Left lung (tissue), 10 donors: ENCODE measurements around the gene SAMD14. TPM values are rescaled to one million over a fixed set of nuclear protein-coding genes. Genes with fewer than 3 reads are reported as not detected.

ENCODE experiments used
- ATAC-seq: fragments of 200-7000 bp; cut with Tn5 transposase; one replicate; pipeline ENCODE4 v1.9.1; 2020; ENCODE audit warnings: moderate library complexity
- DNase-seq, 4 donors: peaks; one replicate each; pipeline ENCODE4 v3.0.0-alpha.2; 2013 to 2020
- H3K27ac ChIP-seq, 2 donors: fragments of 200-600 bp; sonication (generic) in 1 of 2; one replicate each; pipeline versions ENCODE4 v1.5.0 to v1.8.0; 2020 to 2021
- H3K27me3 ChIP-seq, 2 donors: fragments of 200-600 bp; sonication (generic) in 1 of 2; one replicate each; pipeline versions ENCODE4 v1.5.0 to v1.8.0; 2020 to 2021
- H3K36me3 ChIP-seq, 2 donors: fragments of 200-600 bp; sonication (generic) in 1 of 2; one replicate each; pipeline versions ENCODE4 v1.5.0 to v1.8.0; 2020 to 2021
- H3K4me1 ChIP-seq, 2 donors: fragments of 200-600 bp; one replicate each; pipeline ENCODE4 v1.8.0; 2021
- H3K4me3 ChIP-seq, 2 donors: fragments of 200-600 bp; sonication (generic) in 1 of 2; one replicate each; pipeline versions ENCODE4 v1.5.0 to v1.8.0; 2020 to 2021; ENCODE audit warnings: mild to moderate bottlenecking in 1 of 2
- H3K9me3 ChIP-seq, 2 donors: fragments of 200-600 bp; sonication (generic) in 1 of 2; one replicate each; pipeline versions ENCODE4 v1.5.0 to v1.8.0; 2020 to 2021
- CTCF ChIP-seq, 2 donors: fragments of 200-600 bp; sonication (generic) in 1 of 2; IDR thresholded peaks; one replicate each; pipeline versions ENCODE4 v1.5.0 to v1.8.0; 2021; ENCODE audit warnings: antibody characterized with exemption in 2 of 2
- intact Hi-C, 2 donors: fragments of 100-400 bp; cut with DNase I; formaldehyde crosslinking; loops; one replicate each; pipeline versions ENCODE4 v1.11.2 to v1.14.2; 2022
- polyA plus RNA-seq, 6 donors: library from polyadenylated mRNA; unstranded; fragments of 120-200 nt; gene quantifications; one replicate each; pipeline ENCODE4 v1.2.1, GENCODE V29; 2013; ENCODE audit not compliant: insufficient read length in 6 of 6
- total RNA-seq, 2 donors: library from RNA; stranded (reverse); fragmentation: NEBNext Ultra II Directional; extraction: Animal tissue kit (Norgen Biotek cat#: 25700); gene quantifications; one replicate each; pipeline ENCODE4 v1.2.1, GENCODE V29; 2021
- donor health status: DM: no; HTN: yes; CAD: no.
- donor health status: DM: no; HTN: no; CAD: no.

SAMD14 gene
- total and polyA plus RNA-seq, 8 donors: 8.4 to 21.6 (median 15.8) TPM

GRCh38 chr17:50172130-50172529 lies 42.2 kb upstream of the SAMD14 start:
- Histone ChIP-seq H3K27me3 (peaks cover 0 to 5% of the 10 kb centered on the region in 2 donors), H3K4me3 (no peak overlapping the region), H3K36me3 (no peaks in the 10 kb centered on the region), H3K27ac (no peak overlapping the region), H3K9me3 (no peaks in the 10 kb centered on the region), H3K4me1 (peaks cover 0 to 5% of the 10 kb centered on the region in 2 donors)
- no peak for ATAC-seq
- DNase-seq: peak in 2 of 4 donors; percentile 30 to 68
- no peak for TF ChIP-seq CTCF (IDR thresholded peaks at IDR 0.05)
- intact Hi-C loops: no loop called here

GRCh38 chr17:50171371-50172071 lies 41.6 kb upstream of the SAMD14 start:
- Histone ChIP-seq H3K9me3 (no peaks in the 10 kb centered on the region), H3K36me3 (no peaks in the 10 kb centered on the region), H3K27me3 (peaks cover 0 to 5% of the 10 kb centered on the region in 2 donors), H3K4me1 (no peaks in the 10 kb centered on the region), H3K27ac (no peak overlapping the region), H3K4me3 (no peak overlapping the region)
- peak in 1 of 4 donors; percentile 52 for DNase-seq
- no peak for ATAC-seq
- intact Hi-C loops: no loop called here
- no peak for TF ChIP-seq CTCF (IDR thresholded peaks at IDR 0.05)

GRCh38 chr17:50170662-50171370 lies 40.9 kb upstream of the SAMD14 start:
- no peaks in the 10 kb centered on the region for H3K36me3 ChIP-seq
- H3K4me1 ChIP-seq: no peaks in the 10 kb centered on the region
- no peak overlapping the region for H3K4me3 ChIP-seq
- H3K27ac ChIP-seq: no peak overlapping the region
- peaks cover 0 to 5% of the 10 kb centered on the region in 2 donors for H3K27me3 ChIP-seq
- H3K9me3 ChIP-seq: no peaks in the 10 kb centered on the region
- no peak for TF ChIP-seq CTCF (IDR thresholded peaks at IDR 0.05)
- no peak for ATAC-seq
- intact Hi-C loops: no loop called here
- DNase-seq: peak in 1 of 4 donors; percentile 28

- ATAC-seq (no peak), DNase-seq (peak in 1 of 4 donors; percentile 39)
- Histone ChIP-seq H3K36me3 (no peaks in the 10 kb centered on the region), H3K27me3 (peaks cover 0 to 5% of the 10 kb centered on the region in 2 donors), H3K9me3 (no peaks in the 10 kb centered on the region), H3K4me3 (no peak overlapping the region), H3K4me1 (no peaks in the 10 kb centered on the region), H3K27ac (no peak overlapping the region)
- no peak for TF ChIP-seq CTCF (IDR thresholded peaks at IDR 0.05)
- intact Hi-C loops: no loop called here
These were observed 40.0 kb upstream of the SAMD14 start for GRCh38 chr17:50169881-50170459.
